Stimulated activated CD8-positive, alpha-beta memory T cell treated with anti-CD3 and anti-CD28 coated beads, Interleukin-12 subunit alpha, Interleukin-12 subunit beta, amount 100 ng/mL, for 1 hour (primary cell): ENCODE data around the gene ARSB.
"Not testable (repeated sequence)": the region's sequence is repeated elsewhere in the genome, so short reads cannot be mapped to it uniquely, and the experiment has no call there.

Source experiments
- DNase-seq: peaks from one replicate; pipeline ENCODE4 v3.0.0-alpha.2; 2020; ENCODE audit warnings: low read depth

ARSB gene

DNA sequence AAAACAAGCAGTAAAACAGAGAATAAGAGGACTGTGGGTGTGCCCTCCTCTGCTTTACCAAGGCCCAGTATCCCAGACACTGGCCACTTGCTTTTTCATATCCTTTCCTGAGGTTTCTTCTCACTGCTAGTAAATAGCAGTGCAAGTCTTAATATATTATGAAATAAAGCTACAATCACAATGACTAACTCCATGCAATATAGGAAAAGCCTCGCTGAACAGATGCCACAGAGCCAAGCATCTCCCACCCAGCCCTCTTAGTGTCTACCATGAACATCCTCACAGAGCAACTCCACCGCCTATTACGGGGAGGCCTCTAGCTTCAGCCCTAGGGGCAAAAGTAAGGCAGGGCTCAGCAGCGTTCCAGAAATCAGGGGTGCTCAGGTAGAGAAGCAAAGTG is 205.8 kb downstream of the ARSB start:
- DNase-seq, result no peak

DNA sequence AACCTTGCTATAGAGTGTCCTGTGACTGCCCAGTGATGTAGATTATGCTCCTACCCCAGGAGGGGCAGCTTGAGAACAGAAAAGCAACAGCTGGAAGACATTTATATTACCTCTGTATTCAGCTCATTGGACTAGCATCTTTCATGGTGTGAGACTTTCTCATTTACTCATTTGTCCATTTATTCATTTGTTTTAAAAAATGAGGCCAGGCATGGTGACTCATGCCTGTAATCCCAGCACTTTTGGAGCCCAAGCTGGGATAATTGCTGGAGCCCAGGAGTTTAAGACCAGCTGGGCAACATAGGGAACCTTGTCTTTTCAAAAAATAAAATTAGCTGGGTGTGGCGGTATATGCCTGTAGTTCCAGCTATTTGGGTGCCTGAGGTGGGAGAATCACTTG is 206.6 kb downstream of the ARSB start:
- DNase-seq, result no peak

DNA sequence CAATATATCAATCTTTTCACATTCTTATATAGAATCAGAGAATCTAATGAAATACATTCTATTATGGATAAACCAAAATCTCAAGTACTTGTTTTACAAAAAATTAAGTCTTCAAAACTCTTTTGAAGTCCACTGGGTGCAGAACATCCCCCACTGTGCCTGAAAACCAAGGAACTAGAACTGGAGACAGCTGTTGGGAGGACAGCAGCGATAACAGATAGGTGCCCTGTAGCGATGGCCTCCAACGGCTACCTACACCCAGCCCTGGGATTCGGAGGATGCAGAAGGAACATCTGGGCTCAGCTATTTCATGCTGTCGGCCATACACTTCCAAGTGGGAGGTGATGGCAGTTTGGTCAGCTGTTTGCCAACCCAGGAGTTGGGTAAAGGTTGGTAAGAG is 207.2 kb downstream of the ARSB start:
- DNase-seq, result no peak

DNA sequence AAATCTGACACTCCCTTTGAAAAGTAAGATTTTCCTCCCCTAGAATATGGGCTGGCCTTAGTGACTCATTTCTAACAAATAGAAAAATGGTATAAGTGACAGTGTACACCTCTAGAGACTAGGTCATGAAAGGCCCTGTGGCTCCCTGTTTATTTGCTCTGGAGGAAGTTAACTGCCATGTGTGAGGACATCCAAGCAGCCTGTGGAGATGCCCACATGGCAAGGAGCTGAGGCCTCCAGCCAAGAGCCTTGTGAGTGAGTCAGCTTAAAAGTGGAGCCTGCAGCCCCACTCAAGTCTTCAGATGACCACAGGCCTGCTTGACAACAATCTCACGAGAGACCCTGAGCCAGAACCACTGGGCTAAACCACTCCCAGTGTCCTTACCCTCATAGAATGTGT is 208.5 kb downstream of the ARSB start:
- DNase-seq, result no peak

DNA sequence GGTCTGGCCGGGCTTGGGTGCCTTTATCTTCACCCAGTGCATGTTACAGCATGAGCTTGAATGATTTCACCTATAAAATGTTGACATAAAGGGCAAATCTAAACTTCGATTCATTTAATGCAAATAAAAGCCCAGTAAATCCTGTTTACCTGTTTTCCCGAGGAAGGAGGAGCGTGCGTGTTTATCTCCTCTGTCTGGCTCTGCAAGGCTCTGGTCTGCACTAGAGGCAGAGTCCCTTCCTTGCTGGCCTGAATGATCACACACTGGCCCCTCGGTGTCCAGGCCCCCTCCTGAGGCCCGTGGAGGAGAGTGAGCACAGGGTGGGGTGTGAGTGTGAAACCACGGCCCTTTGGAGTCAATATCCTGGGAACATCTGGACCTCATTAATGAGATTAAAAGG is 211.5 kb downstream of the ARSB start:
- no peak for DNase-seq

DNA sequence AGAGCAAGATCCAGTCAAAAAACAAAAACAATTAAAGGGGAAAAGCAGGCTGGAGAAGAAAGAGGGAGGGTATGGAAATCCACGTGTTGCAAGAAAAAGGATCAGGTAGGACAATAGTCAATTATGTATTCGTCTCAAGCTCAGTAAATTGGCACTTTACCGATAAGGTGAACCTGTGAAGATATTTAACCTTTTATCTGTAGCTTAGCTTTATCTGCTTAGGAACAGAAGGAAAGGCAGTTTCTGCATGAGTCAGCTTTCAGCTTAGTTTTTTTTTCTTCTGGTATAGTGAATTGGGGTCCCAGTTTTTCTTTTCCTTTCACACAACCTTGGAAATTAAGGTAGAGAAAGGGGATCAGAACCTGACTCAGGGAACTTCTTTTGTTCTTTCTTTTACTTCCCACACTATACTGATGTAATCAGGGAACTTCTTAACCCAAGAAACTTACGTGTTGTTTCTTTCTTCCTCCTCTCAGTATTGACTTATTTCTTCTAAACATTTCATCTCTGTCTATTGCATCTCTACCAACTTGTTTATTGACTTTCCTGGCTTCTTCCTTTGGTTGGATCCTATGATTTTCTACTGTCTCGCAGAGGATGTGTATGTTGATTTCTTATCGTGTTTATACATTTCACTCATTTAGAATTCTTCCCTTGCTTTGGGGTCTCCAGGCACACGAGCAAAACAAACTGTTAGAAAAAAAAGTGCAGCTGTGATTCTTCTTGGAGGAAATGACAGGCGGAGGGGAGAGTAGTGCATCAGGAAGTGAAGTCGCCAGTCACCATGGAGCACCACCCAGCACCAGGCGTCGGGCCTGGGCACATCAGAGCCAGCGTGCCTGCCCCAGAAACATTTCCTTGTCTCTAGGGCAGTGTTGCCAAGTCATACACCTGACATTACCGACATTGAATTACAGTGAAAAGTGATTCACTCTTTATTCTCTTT is 213.6 kb downstream of the ARSB start:
- DNase-seq, result no peak

DNA sequence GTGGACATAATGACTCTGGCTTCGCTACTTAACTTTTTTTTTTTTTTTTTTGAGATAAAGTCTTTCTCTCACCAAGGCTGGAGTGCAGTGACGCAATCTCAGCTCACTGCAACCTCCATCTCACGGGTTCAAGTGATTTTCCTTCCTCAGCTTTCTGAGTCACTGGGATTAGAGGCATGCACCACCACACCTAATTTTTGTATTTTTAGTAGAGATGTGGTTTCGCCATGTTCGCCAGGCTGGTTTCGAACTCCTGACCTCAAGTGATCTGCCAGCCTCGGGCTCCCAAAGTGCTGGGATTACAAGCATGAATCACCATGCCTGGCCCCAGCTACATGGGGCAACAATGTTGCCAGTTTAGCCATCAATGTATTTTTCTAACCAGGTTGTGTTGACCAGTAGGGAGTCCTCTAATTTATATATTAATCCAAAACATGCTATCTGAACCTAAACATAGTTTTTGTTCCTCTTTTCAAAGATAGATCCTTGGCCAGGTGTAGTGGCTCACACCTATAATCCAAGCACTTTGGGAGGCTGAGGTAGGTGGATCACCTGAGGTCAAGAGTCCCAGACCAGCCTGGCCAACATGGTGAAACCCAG is 216.2 kb downstream of the ARSB start:
- no peak for DNase-seq

DNA sequence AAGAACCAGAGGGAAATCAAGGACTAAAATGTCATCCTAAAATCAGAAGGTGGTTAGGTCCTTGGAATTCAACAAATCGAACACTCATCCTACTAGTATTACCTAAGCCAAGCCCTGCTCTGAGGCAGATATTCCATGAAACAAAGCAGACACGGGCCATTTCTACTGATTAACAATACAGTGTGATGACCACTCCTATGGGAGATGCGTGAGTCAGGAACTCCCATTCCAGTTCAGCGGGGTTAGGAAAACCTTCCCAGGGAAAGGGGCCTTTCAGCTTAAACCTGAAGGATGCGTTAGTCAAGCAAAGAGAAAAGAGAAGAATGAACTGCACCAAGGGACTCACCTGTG is 218.7 kb downstream of the ARSB start:
- no peak for DNase-seq

DNA sequence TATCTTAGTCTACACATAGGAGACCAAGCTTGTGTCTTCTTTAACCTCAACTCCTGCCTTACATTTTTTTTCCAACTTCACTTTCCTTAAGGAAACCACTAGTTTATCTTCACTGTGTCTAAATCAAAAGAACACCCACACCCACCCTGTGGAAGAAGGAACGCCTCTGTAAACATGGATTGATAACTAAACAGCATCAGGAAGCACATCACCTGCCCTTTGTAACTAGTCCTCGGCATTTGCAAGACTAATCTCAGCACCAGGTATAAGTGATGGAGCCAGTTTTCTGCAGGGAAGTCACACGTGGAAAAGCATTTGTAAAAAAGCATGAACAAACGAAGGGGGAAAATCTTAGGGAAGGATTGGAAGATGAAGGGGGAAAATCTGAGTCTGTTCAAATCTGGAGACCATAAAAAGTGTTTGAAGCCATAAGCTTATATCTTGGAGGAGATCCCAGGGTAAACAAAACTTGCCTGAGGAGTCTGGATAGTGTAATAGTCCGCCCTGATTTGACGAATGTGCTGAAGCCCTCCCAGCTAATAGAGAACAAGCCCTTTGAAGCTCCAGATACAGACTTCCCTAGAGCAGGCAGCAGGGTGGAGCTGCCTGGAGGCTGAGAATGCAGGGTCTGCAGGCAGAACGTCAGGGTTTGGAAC is 219.2 kb downstream of the ARSB start:
- DNase-seq, result no peak

GRCh38 chr5:78765116-78765515 is 220.0 kb downstream of the ARSB start:
- no peak for DNase-seq

DNA sequence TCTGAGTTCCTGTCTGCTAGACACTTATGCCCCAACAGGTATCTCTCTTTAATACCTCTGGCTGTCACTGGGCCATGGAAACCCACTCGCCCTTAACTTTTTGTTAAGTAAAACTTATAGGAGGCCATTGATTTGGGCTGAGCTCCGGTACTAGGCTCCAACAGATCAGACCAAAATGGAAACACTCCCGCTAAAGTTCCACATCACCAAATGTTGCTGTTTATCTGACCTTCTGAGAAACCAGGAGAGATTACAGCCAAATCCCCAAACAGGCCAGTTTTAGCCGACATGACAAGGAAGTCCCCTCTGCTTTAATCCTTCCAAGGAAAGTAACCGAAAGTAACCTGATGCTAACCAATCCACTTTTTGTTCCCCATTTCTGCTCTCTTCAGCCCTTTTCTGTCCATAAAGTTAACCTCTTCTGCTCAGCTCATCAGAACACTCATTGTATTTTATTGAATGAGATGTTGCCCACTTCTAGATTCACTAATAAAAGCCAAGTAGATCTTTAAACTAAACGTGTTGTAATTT is 221.4 kb downstream of the ARSB start:
- DNase-seq, result no peak

GRCh38 chr5:78762743-78763142 is 222.4 kb downstream of the ARSB start:
- not testable (repeated sequence) for DNase-seq

DNA sequence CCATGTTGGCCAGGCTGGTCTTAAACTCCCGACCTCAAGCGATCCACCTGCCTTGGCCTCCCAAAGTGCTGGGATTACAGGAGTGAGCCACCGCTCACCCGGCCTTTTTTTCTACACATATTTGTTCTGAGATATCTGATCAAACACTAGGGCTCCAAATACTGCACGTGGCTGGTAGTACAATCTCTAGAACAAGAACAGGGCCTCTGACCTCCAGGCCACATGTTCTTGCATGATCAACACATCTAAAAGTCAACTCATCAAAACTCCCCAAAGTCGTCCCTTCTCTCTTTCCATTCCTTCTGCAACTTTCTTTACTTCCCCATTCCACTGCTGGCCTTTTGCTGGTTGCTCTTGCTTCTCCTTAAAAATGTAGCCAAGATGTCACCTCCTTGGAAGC is 223.3 kb downstream of the ARSB start:
- DNase-seq, result no peak

DNA sequence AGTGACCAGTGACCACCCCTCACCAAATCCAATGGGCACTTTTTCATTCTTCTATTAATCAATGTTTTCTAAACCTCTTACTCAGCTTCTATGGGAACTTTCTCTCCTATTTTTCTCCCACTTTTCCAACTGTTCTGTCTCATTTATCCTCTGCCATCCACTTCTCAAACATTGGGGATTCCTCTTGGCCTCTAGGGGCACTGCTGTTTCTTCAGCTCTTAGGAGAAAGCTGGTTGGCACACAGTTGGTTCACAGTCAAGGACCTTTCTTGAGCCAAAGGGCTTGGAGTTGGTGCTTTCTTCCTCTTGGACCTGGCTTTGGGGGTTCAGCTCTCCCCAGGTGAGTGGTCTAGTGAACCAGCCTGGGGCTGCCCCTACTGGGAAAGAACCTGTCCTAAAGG is 224.3 kb downstream of the ARSB start:
- DNase-seq, result no peak

GRCh38 chr5:78760366-78760765 is 224.7 kb downstream of the ARSB start:
- no peak for DNase-seq

DNA sequence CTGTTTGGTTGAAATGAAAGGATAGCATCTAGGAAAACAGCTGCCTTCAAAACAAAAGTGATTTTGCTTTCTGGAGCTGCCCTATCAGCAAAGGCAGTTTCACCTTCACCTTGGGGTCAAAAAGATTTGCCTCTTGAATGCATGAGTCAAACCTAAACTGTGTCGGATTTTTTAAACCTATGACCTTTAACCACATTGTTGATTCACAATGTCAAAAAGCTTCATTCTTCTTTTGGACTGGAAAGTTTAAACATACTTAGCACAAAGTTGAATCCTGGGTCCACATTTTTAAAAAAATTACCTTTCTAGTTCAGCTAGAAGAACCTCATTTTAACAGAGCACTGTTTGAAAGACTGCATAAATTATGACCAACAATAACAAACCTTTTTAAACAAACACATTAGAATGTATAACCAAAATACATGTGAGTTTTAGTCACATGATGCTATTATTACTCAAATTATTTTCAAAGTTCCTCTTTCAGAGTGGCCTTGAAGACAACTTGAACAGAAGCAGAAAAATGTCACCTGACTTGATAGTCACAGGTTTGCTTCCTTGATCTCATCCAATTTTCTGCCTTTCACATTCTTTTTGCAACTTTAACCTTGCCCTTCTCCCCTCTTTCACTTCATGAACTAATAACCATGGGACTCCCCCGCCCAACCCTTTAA is 226.8 kb downstream of the ARSB start:
- no peak for DNase-seq

DNA sequence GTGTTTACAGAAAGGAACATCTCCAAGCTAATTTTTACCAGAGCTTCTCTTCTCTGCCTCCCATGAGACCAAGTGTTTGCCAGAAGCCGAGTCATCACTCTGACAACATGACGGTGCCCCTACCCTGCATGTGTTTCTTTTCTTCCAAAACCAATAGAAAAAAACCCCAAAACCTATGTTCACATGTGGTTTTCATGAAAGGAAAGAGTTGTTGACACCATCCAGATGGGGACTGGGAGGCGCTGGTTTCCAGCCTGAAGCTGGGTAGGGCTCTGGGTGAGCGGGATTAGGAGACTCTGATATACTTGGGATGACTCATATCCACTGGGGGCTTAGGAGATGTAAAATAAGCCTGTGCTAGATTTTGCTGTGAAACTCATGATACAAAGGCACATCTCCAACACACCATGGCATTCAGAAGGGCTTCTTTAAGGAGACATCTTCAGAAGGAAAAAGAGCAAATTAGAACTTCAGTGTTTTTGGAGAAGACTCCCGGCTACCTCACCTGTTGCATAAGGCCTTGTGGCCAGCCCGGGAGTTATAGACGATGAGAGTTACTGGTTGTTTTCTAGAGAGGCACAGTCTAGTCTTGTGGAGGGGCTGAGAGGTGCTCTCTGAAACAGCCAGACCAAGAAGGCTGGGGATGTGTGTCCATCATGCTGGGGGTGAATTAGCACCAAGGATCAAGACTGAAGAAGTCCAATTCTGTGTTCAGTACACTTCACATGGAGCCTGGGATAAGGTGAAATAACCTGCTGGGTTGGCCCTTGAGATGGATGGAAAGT is 227.6 kb downstream of the ARSB start:
- DNase-seq, result no peak

GRCh38 chr5:78756858-78757257 is 228.3 kb downstream of the ARSB start:
- no peak for DNase-seq

GRCh38 chr5:78755822-78756429 is 229.2 kb downstream of the ARSB start:
- no peak for DNase-seq

GRCh38 chr5:78754655-78755054 is 230.5 kb downstream of the ARSB start:
- DNase-seq, result no peak

- DNase-seq, result no peak
These were observed 232.0 kb downstream of the ARSB start for GRCh38 chr5:78753093-78753531.
